Erythroblast (primary cell): Measurements from ENCODE around the gene DNAJB8.

Experiments used
- GATA1 ChIP-seq: IDR thresholded peaks from 2 replicates; pipeline ENCODE4 v1.6.1; 2011; ENCODE audit warnings: low read depth, mild to moderate bottlenecking, control low read depth, low read length, moderate library complexity
- POLR2A ChIP-seq: IDR thresholded peaks from 2 replicates; pipeline ENCODE4 v1.6.1; 2011; ENCODE audit warnings: mild to moderate bottlenecking, low read length

- TF ChIP-seq POLR2A: peak; percentile 0
- TF ChIP-seq GATA1: no peak
Observed at GRCh38 chr3:128481438-128481942, 14.8 kb upstream of the DNAJB8 start.
